ENCODE measurements around the gene TMEM130.

TMEM130 gene

DNA sequence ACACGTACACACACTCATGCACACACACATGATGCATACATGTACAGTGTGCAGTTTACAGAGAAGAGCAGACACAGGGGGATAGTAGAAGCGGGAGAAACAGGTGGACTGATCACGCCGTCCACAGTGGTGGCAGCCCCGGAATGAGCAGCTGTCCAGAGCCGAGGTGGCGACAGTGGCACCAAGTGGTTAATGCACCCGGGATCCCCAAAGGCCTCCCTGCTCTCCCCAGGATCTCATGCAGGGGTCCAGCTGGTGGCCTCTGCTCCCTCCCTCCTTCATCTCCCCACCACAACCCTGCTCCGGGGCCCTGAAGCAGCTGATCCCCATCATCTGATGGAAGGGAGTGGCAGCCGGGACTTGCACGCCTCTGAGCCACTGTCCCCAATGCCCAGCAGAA is 29.7 kb downstream of the TMEM130 start:
- no peak for DNase-seq

DNA sequence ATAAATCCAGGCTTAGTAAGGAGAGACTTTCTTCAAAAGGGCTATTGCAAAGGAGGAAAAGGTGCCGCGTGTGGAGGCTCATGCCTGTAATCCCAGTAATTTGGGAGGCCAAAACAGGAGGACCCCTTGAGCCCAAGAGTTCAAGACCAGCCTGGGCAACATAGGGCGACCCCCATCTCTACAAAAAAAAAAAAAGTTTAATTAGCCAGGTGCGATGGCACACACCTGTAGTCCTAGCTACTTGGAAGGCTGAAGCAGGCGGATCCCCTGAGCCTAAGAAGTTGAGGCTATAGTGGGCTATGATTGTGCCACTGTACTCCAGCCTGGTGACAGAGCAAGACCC is 32.2 kb downstream of the TMEM130 start:
- DNase-seq: no peak

DNA sequence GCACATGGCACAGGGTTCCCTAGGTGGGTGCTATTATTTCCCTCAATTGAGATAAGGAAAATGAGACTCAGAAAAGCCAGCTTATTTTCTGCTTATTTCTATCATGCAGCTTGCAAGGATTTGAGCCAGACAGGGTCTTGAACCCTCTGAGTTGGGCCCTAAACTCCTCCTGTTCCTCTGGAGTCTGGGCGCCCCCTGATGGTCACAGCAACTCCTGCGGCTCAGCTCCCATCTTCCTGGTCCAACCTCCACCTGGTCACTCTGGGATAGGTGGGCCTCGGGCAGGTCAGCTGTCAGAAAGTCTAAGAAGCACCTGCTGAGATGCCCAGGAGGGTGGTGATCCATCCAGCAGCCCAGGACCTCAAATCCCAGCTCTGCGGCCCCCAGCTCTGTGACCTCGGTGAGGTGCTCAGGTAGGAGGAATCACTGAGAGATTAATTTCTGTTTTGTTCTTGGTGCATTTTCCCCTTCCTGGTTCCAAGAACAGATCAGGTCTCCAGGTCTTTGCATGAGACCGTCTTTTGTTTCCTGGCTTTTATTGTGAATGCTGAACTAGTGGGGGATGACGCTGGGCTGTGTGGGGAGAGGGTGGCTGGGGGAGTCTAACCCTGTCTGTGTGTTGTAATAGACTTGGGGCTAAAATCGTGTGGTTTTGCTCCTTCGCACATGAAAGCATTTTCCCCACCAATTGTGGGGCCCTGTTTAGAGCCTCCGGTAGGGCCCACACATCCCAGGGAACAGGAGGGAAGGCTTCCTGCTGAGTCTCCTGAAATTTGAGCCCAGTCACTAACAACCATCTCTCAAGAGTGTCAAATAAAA is 32.8 kb downstream of the TMEM130 start:
- DNase-seq: peak; percentile 35

DNA sequence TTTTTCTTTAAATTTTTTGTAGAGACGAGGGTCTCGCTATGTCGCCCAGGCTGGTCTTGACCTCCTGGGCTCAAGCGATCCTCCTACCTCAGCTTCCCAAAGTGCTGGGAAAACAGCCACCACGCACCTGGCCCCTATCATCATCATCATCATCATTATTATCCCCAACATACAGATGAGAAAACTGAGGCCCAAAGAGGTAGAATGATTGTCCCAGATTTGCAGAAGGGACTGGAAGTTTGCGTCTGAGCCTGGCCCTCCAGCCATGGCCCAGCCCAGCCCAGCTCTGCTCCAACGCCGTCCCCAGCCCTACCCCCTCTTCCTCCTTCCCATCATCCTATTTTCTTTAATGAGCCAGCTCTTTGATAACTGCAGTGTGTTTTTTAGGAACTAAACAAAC is 34.9 kb downstream of the TMEM130 start:
- no peak for DNase-seq

DNA sequence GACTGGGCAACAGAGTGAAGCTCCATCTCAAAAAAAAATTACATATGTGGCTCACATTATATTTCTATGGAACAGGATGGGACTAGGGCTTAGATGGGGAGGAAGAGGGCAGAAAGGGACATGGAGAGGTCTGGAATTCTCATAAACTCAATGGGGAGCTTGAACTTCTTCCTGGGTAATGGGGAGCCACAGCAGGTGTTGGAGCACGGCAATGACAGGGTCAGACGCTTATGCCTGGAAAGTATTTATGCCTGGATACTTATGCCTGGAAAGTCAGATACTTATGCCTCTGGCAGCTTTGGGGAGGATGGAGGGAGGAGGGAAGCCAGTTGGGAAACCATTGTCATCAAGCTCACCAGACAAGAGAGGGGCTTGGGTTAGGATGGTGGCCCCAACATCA is 36.8 kb downstream of the TMEM130 start:
- DNase-seq: no peak

DNA sequence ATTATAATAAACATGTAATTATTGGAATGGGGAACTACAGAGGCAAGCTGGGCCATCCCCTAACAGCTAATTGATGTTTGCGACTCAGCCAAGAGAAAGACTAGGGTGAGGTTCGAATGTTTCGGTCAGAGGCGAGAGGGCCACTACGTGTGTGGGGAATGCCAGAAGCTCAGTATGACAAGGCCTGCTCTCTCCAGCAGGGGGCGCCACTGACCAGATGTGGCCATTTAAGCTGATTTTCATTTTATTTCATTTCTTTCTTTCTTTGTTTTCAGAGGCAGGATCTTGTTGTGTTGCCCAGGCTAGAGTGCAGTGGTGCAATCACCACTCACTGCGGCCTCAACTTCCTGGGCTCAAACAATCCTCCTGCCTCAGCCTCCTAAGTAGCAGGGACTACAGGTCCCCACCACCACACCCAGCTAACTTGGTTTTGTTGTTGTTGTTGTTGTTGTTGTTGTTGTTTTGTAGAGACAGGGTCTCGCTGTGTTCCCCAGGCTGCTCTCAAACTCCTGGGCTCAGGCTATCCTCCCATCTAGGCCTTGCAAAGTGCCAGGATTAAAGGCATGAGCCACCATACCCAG is 38.1 kb downstream of the TMEM130 start:
- peak; percentile 51 for DNase-seq

DNA sequence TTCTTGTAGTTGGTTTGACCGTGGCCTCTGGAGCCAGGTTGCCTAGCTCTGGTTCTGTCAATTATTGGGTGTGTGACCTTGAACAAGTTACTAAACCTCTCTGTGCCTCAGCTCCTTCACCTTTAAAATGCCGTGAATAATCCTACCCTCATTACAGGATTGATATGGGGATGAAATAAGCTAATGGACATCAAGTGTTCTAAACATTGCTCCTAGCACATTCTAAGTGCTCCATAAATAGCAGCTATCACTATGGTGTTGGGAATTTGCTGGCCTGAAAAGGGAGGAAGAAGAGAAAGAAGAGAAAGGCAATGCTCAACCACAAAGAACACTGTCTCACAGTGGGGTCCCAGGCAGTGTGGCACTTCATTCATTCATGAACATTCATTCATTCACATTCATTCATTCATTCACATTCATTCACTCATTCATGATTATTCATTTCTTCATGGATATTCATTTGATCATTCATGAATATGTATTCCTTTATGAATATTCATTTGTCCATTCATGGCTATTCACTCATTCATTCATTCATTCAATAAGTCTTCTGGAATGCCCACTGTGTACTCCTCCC is 38.8 kb downstream of the TMEM130 start:
- DNase-seq: no peak

DNA sequence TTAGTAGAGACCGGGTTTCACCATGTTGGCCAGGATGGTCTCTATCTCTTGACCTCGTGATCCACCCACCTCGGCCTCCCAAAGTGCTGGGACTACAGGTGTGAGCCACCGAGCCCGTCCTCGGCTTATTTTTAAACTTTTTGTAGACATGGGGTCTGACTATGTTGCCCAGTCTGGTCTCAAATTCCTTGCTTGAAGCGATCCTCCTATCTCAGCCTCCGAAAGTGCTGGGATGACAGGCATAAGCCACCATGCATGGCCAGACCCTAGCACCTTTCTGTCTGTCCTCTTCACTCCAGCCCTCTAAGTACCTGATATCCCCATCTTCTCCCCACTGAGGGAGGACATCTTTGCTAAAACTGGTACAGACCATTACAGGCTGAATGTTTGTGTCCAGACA is 41.4 kb downstream of the TMEM130 start:
- no peak for DNase-seq

DNA sequence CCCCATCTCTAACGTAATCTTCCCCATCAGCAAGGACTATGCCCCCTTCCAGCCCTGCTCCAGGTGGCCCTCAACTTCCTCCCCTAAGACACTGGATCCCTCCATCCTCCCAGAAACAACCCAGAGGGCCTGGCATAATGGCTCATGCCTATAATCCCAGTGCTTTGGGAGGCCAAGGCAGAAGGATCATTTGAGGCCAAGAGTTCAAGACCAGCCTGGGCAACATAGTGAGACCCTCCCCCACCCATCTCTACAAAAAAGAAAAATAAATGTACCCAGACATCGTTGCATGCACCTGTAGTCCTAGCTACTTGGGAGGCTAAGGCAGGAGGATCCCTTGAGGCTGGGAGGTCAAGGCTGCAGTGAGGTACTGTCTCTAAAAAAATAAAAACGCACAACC is 42.6 kb downstream of the TMEM130 start:
- DNase-seq: no peak

DNA sequence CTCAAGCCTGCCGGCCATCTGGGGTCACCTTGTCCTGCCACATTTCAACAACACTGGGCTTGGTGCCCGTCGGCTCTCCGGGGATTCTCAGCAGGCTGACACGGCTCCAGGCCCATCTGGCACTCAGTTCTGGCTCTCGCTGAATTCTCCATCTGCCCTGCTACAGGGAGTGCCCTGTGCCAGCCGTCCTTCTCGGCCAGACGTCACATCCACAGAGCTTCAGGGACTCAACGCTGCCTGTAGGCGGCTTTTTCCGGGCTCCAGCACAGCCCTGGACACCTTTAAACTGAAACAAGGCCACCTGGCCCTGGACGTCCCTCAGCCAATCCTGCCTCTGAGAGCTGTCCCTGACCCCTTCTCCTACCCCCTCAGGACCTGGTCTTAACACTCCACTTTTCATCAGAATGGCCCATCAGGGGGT is 43.0 kb downstream of the TMEM130 start:
- DNase-seq: no peak

DNA sequence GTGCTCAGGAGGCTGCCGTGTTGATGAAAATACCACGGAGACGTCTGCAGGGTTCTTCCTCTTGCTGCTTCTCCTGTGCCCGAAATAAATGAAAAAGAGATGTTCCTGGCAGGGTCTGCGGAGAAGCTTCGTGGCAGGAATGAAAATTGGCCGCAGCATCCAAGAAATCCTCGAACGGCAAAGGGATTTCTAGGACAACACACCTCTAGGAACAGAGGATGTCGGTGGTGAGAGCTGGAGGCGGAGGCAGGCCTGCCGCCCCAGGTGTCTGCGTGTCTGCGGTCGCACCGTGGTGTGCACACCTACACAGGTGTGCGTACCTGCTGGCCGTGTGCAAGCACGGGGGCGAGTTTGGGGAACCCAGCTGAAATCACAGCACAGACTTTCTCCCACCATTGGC is 43.4 kb downstream of the TMEM130 start:
- no peak for DNase-seq

DNA sequence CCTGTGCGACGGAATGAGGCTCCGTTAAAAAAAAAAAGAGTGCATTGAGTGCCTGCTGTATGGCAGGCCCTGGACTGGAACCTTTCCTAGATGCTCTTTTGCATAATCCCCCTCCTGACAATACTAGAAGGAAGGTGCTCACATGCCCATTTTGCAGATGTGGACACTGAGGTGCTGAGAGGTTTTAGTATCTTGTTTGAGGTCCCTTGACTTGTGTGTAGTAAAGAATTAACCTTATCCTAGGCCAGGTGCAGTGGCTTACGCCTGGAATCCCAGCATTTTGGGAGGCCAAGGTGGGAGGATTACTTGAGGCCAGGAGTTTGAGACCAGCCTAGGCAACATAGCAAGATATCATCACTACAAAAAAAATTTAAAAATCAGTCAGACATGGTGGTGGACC is 46.6 kb downstream of the TMEM130 start:
- DNase-seq: no peak

DNA sequence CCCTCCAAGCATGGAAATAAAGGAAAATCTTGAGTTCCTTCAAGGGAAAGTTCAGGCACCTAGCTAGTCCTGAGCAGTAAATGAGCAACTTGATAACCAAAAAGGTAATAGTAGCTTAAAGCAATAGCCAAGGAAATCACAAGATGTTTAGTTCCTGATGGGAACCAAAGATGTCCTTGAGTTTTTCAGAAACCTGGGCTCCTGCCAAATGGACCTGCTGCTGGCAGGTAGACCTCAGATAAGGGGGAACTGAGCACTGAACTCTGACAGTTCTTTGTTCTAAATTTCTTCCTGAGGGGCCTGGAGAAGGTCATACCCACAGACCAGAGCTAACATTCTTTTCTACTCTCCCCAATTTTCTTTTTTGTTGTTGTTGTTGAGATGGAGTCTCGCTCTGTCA is 48.5 kb downstream of the TMEM130 start:
- DNase-seq: no peak

DNA sequence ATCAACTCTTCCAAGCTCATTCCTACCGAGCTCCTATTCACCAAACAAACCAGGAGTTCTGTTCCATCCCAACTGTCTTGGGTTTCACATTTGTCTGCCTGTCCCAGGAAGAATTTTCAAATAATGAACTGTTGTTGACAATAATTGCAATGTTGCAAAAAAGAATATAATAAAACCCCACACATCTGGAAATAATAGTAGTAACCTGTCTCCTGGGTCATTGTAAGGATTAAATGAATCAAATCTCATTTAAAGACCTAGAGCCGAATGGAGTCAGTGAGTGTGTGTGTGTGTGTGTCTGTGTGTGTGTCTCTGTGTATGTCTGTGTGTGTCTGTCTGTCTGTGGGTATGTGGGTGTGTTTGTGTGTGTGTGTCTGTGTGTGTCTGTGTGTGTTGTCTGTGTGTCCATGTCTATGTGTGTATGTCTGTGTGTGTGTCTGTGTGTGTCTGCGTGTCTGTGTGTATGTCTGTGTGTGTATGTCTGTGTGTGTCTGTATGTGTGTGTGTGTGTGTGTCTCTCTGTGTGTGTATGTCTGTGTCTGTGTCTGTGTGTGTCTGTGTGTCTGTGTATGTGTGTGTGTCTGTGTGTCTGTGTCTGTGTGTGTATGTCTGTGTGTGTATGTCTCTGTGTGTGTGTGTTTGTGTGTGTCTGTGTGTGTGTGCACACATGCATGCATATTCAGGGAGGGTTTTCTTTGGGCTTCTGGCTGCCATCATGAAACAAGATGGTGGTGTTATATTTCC is 52.7 kb downstream of the TMEM130 start:
- no peak for DNase-seq

DNA sequence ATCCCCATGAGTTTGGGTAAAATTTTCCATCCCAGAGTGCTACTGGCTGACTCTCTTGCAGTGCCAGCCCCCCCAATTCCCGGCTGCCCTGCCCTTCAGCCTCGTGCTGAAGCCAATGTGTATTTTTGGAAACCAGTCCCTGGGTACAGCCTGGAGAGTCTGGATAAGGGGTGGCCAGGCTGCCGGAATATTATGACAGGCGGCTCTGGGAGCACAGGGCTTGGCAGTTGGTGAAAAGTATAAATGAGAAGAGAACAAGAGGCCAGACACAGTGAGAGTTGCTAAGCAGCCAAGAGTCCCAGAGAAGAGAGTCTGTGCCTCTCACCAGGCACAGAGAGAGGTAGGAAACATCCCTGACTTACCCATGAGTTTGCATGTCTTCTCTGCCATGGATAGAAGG is 53.6 kb downstream of the TMEM130 start:
- no peak for DNase-seq

DNA sequence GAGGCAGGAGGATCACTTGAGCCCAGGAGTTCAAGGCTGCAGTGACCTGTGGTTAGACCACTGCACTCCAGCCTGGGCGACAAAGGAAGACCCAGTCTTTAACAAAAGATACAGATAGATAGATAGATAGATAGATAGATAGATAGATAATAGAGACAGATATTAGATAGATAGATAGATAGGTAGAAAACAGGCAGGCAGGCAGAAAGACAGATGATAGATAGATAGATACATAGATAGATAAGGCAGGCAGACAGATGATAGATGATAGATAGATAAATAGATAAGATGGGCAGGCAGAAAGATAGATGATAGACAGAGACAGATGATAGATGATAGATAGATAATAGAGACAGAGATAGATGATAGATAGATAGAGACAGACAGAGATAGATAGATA is 54.5 kb downstream of the TMEM130 start:
- DNase-seq: no peak

DNA sequence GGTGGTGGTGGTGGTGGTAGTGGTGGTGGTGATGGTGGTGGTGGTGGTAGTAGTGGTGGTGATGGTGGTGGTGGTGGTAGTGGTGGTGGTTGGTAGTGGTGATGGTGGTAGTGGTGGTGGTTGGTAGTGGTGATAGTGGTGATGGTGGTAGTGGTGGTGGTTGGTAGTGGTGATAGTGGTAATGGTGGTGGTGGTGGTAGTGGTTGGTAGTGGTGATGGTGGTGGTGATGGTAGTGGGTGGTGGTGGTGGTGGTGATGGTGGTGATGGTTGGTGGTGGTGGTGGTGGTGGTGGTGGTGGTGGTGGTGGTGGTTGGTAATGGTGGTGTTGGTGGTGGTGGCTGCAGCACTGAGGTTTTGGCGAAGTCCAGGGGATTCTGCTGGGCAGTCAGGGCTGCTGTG is 58.5 kb downstream of the TMEM130 start:
- no peak for DNase-seq

DNA sequence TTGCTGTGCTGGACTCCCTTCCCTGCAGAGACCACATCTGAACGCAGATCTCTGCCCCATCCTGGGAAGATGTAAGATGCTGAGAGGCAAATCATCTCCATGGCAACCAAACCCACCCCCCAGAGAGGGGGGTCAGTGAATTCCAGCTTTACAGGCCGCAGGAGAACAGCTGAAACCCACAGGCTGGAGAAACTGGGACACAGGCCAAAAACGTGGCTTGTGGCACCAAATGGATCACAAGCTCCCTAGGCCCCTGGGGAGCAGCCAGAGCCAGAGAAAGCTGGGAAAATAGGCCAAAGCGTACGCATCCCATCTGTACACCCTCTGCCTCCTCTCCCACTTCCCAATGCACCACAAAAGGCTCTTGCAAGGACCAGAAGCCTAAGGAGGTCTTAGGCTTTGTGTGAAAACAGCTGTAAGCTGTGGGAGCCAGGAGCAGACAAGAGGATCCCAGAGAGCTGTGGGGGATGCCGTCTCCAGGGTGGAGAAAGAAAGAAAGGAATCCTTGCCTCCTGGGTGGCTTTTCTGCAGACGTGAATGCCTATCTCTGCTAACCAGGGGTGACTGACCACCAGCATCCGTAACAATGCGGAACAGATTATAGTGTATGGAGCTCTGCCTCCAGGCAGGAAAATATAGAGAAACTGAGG is 59.5 kb downstream of the TMEM130 start:
- no peak for DNase-seq

DNA sequence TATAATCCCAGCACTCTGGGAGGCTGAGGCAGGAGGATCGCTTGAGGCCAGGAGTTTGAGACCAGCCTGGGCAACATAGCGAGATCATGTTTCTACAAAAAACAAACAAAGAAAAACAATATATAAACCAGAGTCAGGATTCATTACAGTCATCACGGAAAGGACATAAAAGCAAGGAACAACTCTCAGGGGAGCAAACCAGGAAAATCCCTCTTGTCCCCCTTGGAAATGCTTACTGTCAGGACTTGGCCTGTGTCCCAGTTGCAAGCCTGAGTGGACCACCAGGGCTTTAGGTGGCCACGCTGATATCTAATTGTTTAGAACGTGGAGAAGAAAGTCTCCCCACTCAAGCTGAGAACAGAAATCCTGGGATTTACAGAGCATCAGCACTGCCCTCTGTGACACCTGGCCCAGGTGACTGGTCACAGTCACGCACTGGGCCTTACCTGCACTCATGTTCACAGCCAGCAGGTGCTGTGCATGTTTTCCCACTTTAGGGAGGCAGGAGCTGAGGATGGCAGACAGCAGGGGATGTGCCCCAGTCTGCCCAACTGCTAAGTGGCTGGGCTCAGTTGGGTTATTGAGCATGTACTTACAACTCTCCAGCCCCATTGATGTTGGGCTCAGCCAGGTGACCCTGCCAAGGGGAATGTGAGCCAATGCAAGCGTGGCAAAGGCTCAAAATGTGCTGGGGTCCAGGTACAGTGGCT is 60.9 kb downstream of the TMEM130 start:
- no peak for DNase-seq

DNA sequence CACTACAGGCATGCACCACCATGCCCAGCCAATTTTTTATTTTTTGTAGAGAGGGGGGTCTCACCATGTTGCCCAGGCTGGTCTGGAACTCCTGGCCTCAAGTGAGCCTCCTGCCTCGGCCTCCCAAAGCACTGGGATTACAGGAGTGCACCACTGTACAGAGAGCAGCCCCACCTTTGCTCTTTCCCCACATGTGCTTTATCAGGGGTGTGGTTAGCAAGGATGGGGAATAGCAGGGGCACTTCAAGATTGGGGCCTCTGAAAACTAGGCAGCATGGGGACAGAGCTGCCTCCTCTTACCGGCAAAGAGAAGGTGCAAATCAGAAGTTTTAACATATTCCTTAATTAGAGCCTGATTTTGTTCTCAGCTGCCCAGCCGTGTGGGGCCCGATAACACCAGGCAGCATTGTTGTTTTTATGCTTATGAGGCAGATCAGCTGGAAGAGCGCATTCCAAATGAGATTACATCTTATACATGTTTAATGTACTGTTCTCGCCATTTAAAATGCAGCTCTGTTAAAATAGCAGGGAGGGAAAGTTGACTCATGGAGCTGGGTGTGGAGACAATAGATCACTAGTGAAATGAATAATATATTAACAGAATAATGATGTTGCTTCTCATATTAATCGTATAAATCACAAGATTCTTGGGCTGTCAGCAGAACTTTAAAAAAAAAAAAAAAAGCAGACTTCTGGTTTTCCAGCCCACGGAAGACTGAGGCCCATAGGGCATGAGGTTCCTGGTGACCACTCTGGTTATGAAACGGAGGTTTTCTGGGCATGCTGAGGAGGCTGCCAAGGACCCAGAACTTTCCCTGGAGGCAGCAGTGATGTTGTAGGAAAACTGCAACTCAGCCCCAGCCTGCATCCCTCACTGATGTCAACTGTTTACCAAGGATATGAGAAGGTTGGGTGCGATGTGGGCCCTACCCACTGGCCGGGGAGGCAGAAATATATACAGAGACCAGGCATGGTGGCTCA is 62.5 kb downstream of the TMEM130 start:
- DNase-seq: no peak

Measured in activated CD4-positive, CD25-positive, alpha-beta regulatory T cell treated with anti-CD3 and anti-CD28 coated beads, Interleukin-2, amount 50 U/mL, for 72 hours (primary cell).